K562 (cell line): ENCODE results near the gene UNC119B. TPM values are rescaled to one million over a fixed set of nuclear protein-coding genes. Genes with fewer than 3 reads are reported as not detected.

Source experiments
- CREBBP ChIP-seq: IDR thresholded peaks from one replicate; pipeline ENCODE4 v1.6.1; 2012; ENCODE audit warnings: low read depth, mild to moderate bottlenecking, control low read depth, inconsistent platforms, low read length
- HNRNPLL ChIP-seq: fragments of 200-400 bp; formaldehyde crosslinking; IDR thresholded peaks from 2 replicates; pipeline ENCODE4 v1.6.1; 2017; ENCODE audit warnings: low read length, low read depth, mild to moderate bottlenecking; ENCODE audit not compliant: poor library complexity, severe bottlenecking
- MEIS2 ChIP-seq: fragments of 450-650 bp; IDR thresholded peaks from 2 replicates; pipeline ENCODE4 v1.6.1; 2014; ENCODE audit warnings: mild to moderate bottlenecking; ENCODE audit not compliant: partially characterized antibody
- MLX ChIP-seq, 2 experiments: fragments of 450-650 bp in 1 of 2; sonication (generic) in 1 of 2; formaldehyde crosslinking; conservative IDR thresholded peaks; 2 replicates each; pipeline versions ENCODE4 v1.4.0 to v1.8.1; 2020 to 2022; ENCODE audit warnings: mild to moderate bottlenecking in 1 of 2, missing genetic modification reagents in 1 of 2
- MXD1 ChIP-seq: fragments of 250-450 bp; sonication (Bioruptor Pico); IDR thresholded peaks from 2 replicates; pipeline ENCODE4 v1.8.0; 2021; ENCODE audit warnings: borderline replicate concordance, mild to moderate bottlenecking, moderate library complexity; ENCODE audit not compliant: poor library complexity, severe bottlenecking
- NBN ChIP-seq: fragments of 450-650 bp; IDR thresholded peaks from 2 replicates; pipeline ENCODE4 v1.6.1; 2016; ENCODE audit warnings: low read depth, mild to moderate bottlenecking
- PCBP2 ChIP-seq: fragments of 200-400 bp; formaldehyde crosslinking; IDR thresholded peaks from 2 replicates; pipeline ENCODE4 v1.6.1; 2018; ENCODE audit warnings: low read length, low read depth, mild to moderate bottlenecking, moderate library complexity; ENCODE audit not compliant: poor library complexity, severe bottlenecking
- POLR2B ChIP-seq: fragments of 450-650 bp; IDR thresholded peaks from 2 replicates; pipeline ENCODE4 v1.6.1; 2018; ENCODE audit warnings: low read depth; ENCODE audit not compliant: partially characterized antibody
- PRPF4 ChIP-seq: fragments of 200-400 bp; formaldehyde crosslinking; IDR thresholded peaks from one replicate; pipeline ENCODE4 v1.6.1; 2017; ENCODE audit warnings: low read length, low read depth, mild to moderate bottlenecking; ENCODE audit not compliant: insufficient read depth, poor library complexity, severe bottlenecking
- RB1 ChIP-seq: fragments of 450-650 bp; IDR thresholded peaks from 2 replicates; pipeline ENCODE4 v1.6.1; 2017; ENCODE audit warnings: low read depth, mild to moderate bottlenecking
- RBM14 ChIP-seq: fragments of 200-400 bp; formaldehyde crosslinking; IDR thresholded peaks from 2 replicates; pipeline ENCODE4 v1.6.1; 2018; ENCODE audit warnings: low read depth, mild to moderate bottlenecking, low read length, moderate library complexity, borderline replicate concordance; ENCODE audit not compliant: insufficient read depth
- SIX5 ChIP-seq, 2 experiments: IDR thresholded peaks; 2 replicates each; pipeline ENCODE4 v1.6.1; 2011; ENCODE audit warnings: low read length in 2 of 2, borderline replicate concordance in 1 of 2, low read depth in 1 of 2, mild to moderate bottlenecking in 1 of 2, moderate library complexity in 1 of 2; ENCODE audit not compliant: insufficient read depth in 1 of 2
- TFE3 ChIP-seq: fragments of 450-650 bp; formaldehyde crosslinking; IDR thresholded peaks from 2 replicates; pipeline ENCODE4 v1.4.0; 2020; ENCODE audit warnings: mild to moderate bottlenecking, mixed read lengths
- ZFP1 ChIP-seq: fragments of 450-650 bp; formaldehyde crosslinking; IDR thresholded peaks from 2 replicates; pipeline ENCODE4 v1.4.0; 2020; ENCODE audit warnings: mild to moderate bottlenecking, mixed read lengths
- ZNF639 ChIP-seq, 2 experiments: fragments of 200-800 bp in 1 of 2; sonication (Bioruptor generic) in 1 of 2; sonication (generic) in 1 of 2; formaldehyde crosslinking in 1 of 2; IDR thresholded peaks in 1 of 2; conservative IDR thresholded peaks in 1 of 2; 2 replicates each; pipeline versions ENCODE4 v1.5.0 to v1.6.1; 2016 to 2020; ENCODE audit warnings: missing compliant biosample characterization in 1 of 2, missing genetic modification characterization in 1 of 2, missing genetic modification reagents in 1 of 2
- ZNF695 ChIP-seq: fragments of 450-650 bp; formaldehyde crosslinking; IDR thresholded peaks from 2 replicates; pipeline ENCODE4 v1.4.0; 2020; ENCODE audit warnings: mild to moderate bottlenecking, moderate library complexity
- polyA plus RNA-seq, 8 experiments: library from polyadenylated mRNA; depleted of rRNA in 4 of 8; stranded (reverse) in 5 of 8; unstranded in 3 of 8; fragments of >200 nt; fragmentation: Nextera tagmentation in 2 of 8; fragmentation: Illumina TruSeq in 1 of 8; extraction: Ambion mirVana in 2 of 8; extraction: Trizol in 1 of 8; gene quantifications; 2 replicates each; pipeline versions ENCODE4 v1.2.1 to v1.2.3, GENCODE V29; 2011 to 2014; ENCODE audit warnings: inconsistent platforms in 1 of 8, missing spikeins in 1 of 8
- total RNA-seq, 7 experiments: library from RNA; depleted of rRNA in 6 of 7; stranded (reverse); fragments of >200 nt in 6 of 7; fragmentation: Illumina TruSeq in 2 of 7; extraction: Trizol in 2 of 7; gene quantifications; 2 replicates each; pipeline versions ENCODE4 v1.2.1 to v1.2.3, GENCODE V29; 2011 to 2021; ENCODE audit warnings: low replicate concordance in 1 of 7

Gene UNC119B
- total and polyA plus RNA-seq, 9 of the 15 experiments (the other 6 are each of a cell fraction or from before 2014, with no cell fraction given): 4.0 to 34.5 (median 15.1) TPM

- TF ChIP-seq ZNF695 (CRISPR knock-in tag) (no peak), ZFP1 (no peak), NBN (peak; percentile 82; the same call in 1 of the 2 replicates), ZNF639 (CRISPR knock-in tag; conservative IDR thresholded peaks at IDR 0.05 in 1 of 2, IDR thresholded peaks at IDR 0.05 in 1 of 2) (peak in 1 of 2 experiments; percentile 95; a peak in 2 of 4 replicates), POLR2B (peak; percentile 65), PCBP2 (no peak), TFE3 (CRISPR knock-in tag) (no peak), MLX (CRISPR knock-in tag; conservative IDR thresholded peaks at IDR 0.05) (no peak), CREBBP (no peak), PRPF4 (no peak), MXD1 (CRISPR knock-in tag) (peak; percentile 48), MEIS2 (peak; percentile 49), RBM14 (no peak), HNRNPLL (peak; percentile 77), RB1 (peak; percentile 58), SIX5 (IDR thresholded peaks at IDR 0.05; ENCODE audit: borderline replicate concordance in 1 of 2, insufficient read depth in 1 of 2, low read depth in 1 of 2, low read length in 2 of 2) (peak; percentile 25 to 42; a peak in 2 of 4 replicates)
Observed at GRCh38 chr12:120686690-120687577, 23.3 kb upstream of the UNC119B start, which contains the start of gene MLEC (continued).
